Chondrocyte (in vitro differentiated cells): ENCODE results near the gene NCOA3. TPM values are rescaled to one million over a fixed set of nuclear protein-coding genes. Genes with fewer than 3 reads are reported as not detected.

ENCODE experiments used
- DNase-seq: peaks from one replicate; pipeline ENCODE4 v3.0.0; 2021; ENCODE audit warnings: mixed read lengths, low spot score
- H3K27ac Mint-ChIP-seq: one replicate; pipeline ENCODE4 v1.8.0; 2021; ENCODE audit warnings: mild to moderate bottlenecking, moderate library complexity, mixed read lengths; ENCODE audit not compliant: unreplicated experiment
- H3K27me3 Mint-ChIP-seq: 2 replicates; pipeline ENCODE4 v1.8.0; 2021; ENCODE audit warnings: low read depth, mixed read lengths
- H3K36me3 Mint-ChIP-seq: 2 replicates; pipeline ENCODE4 v1.8.0; 2021; ENCODE audit warnings: low read depth, mixed read lengths
- H3K4me1 Mint-ChIP-seq: 2 replicates; pipeline ENCODE4 v1.8.0; 2021; ENCODE audit warnings: low read depth, mild to moderate bottlenecking, mixed read lengths
- H3K4me3 Mint-ChIP-seq: one replicate; pipeline ENCODE4 v1.8.0; 2021; ENCODE audit warnings: mild to moderate bottlenecking, moderate library complexity, mixed read lengths; ENCODE audit not compliant: unreplicated experiment
- H3K9me3 Mint-ChIP-seq: 2 replicates; pipeline ENCODE4 v1.8.0; 2021; ENCODE audit warnings: low read depth, mixed read lengths
- CTCF ChIP-seq: fragments of 200-600 bp; sonication (generic); IDR thresholded peaks from 2 replicates; pipeline ENCODE4 v1.5.0; 2021; ENCODE audit warnings: antibody characterized with exemption, mild to moderate bottlenecking, moderate library complexity
- total RNA-seq: library from RNA; stranded (reverse); gene quantifications from 3 replicates; pipeline ENCODE4 v1.2.1, GENCODE V29; 2021

The NCOA3 gene
- total RNA-seq, 1 donor from 2014 or later = 45.2 TPM

GRCh38 chr20:47540443-47541354 is 39.0 kb downstream of the NCOA3 start:
- no peak for TF ChIP-seq CTCF
- Mint-ChIP-seq H3K4me1 (peaks cover 56% of the 10 kb centered on the region), H3K27ac (peak overlapping the region; percentile 41), H3K36me3 (no peaks in the 10 kb centered on the region), H3K9me3 (no peaks in the 10 kb centered on the region), H3K27me3 (no peaks in the 10 kb centered on the region), H3K4me3 (no peak overlapping the region)
- DNase-seq = no peak

- H3K4me3 Mint-ChIP-seq = no peak overlapping the region
- no peak for DNase-seq
- no peaks in the 10 kb centered on the region for H3K36me3 Mint-ChIP-seq
- H3K9me3 Mint-ChIP-seq = no peaks in the 10 kb centered on the region
- peaks cover 63% of the 10 kb centered on the region for H3K4me1 Mint-ChIP-seq
- peak overlapping the region; percentile 66 for H3K27ac Mint-ChIP-seq
- H3K27me3 Mint-ChIP-seq = no peaks in the 10 kb centered on the region
- no peak for TF ChIP-seq CTCF
Observed at GRCh38 chr20:47541355-47541922, 39.8 kb downstream of the NCOA3 start.

GRCh38 chr20:47543006-47543431 is 41.3 kb downstream of the NCOA3 start:
- Mint-ChIP-seq H3K36me3 (no peaks in the 10 kb centered on the region), H3K9me3 (no peaks in the 10 kb centered on the region), H3K27ac (peak overlapping the region; percentile 50), H3K27me3 (no peaks in the 10 kb centered on the region), H3K4me1 (peaks cover 70% of the 10 kb centered on the region), H3K4me3 (no peak overlapping the region)
- no peak for DNase-seq
- no peak for TF ChIP-seq CTCF

- Mint-ChIP-seq H3K27ac (peak overlapping the region; percentile 17), H3K4me3 (no peak overlapping the region)
- DNase-seq = no peak
Observed at GRCh38 chr20:47544240-47544639, 42.6 kb downstream of the NCOA3 start.

More at GRCh38 chr20:47544240-47544639, 42.6 kb downstream of the NCOA3 start:
- H3K9me3 Mint-ChIP-seq = no peaks in the 10 kb centered on the region
- no peaks in the 10 kb centered on the region for H3K27me3 Mint-ChIP-seq
- H3K36me3 Mint-ChIP-seq = no peaks in the 10 kb centered on the region
- TF ChIP-seq CTCF = no peak
- peaks cover 66% of the 10 kb centered on the region for H3K4me1 Mint-ChIP-seq
